Endothelial cell of umbilical vein (primary cell): Measurements from ENCODE around the gene ANO4. TPM values are rescaled to one million over a fixed set of nuclear protein-coding genes. Genes with fewer than 3 reads are reported as not detected.

Source experiments
- BruUV-seq: library from RNA; stranded (reverse); fragments of 400-500 nt; replicated peaks from 2 replicates; lab custom pipeline; 2021; lab: Mats Ljungman, UMichigan
- CTCF ChIA-PET: fragments of 300-600, 350-600 bp; sonication (Branson Sonifier 250); formaldehyde crosslinking; loops from one replicate; lab custom pipeline; 2021; ENCODE audit warnings: antibody characterized with exemption, inconsistent platforms; lab: Charles Lee
- POLR2A ChIA-PET: fragments of 300-600, 350-600 bp; sonication (Branson Sonifier 250); formaldehyde crosslinking; loops from one replicate; lab custom pipeline; 2021; ENCODE audit warnings: antibody characterized with exemption, inconsistent platforms; lab: Charles Lee
- DNase-seq: peaks from one replicate; pipeline ENCODE4 v3.0.0-alpha.2; 2011; ENCODE audit warnings: low read depth, low spot score
- FAIRE-seq: peaks from 2 replicates; lab custom pipeline; 2011; peaks lifted over from hg19 to GRCh38; lab: Jason Lieb, UNC
- H2AFZ ChIP-seq: 2 replicates; pipeline ENCODE4 v1.6.0; 2012; ENCODE audit warnings: low read depth, low read length, control low read depth, inconsistent platforms
- H3K27ac ChIP-seq: 2 replicates; pipeline ENCODE4 v1.5.1; 2011; ENCODE audit warnings: low read depth, mild to moderate bottlenecking, control low read depth, low read length, moderate library complexity; ENCODE audit not compliant: insufficient read depth
- H3K27me3 ChIP-seq, 2 experiments: 2 replicates each; pipeline versions ENCODE4 v1.6.0 to v1.6.1; 2011; ENCODE audit warnings: low read length in 2 of 2, mixed read lengths in 1 of 2; ENCODE audit not compliant: control insufficient read depth in 2 of 2, insufficient read depth in 2 of 2
- H3K36me3 ChIP-seq, 2 experiments: 2 replicates in 1 of 2; 3 replicates in 1 of 2; pipeline ENCODE4 v1.5.1; 2011; ENCODE audit warnings: low read length in 2 of 2, mild to moderate bottlenecking in 1 of 2, moderate library complexity in 1 of 2; ENCODE audit not compliant: control insufficient read depth in 2 of 2, insufficient read depth in 2 of 2; ENCODE audit errors: extremely low read depth in 1 of 2
- H3K4me1 ChIP-seq: 3 replicates; pipeline ENCODE4 v1.5.1; 2011; ENCODE audit warnings: mild to moderate bottlenecking, low read length; ENCODE audit not compliant: control insufficient read depth, insufficient read depth; ENCODE audit errors: extremely low read depth
- H3K4me2 ChIP-seq: 2 replicates; pipeline ENCODE4 v1.6.1; 2011; ENCODE audit warnings: low read length, control low read depth, mixed read lengths; ENCODE audit not compliant: insufficient read depth
- H3K4me3 ChIP-seq, 3 experiments: fragments of 200-600 bp in 1 of 3; sonication (generic), shearing (Covaris generic) in 1 of 3; replicated peaks in 1 of 3; 2 replicates each; pipeline ENCODE4 v1.5.1; 2011 to 2016; ENCODE audit warnings: control low read depth in 3 of 3, low read length in 3 of 3, mild to moderate bottlenecking in 2 of 3, inconsistent platforms in 1 of 3, low read depth in 1 of 3, moderate library complexity in 1 of 3; ENCODE audit not compliant: insufficient read depth in 1 of 3
- H3K79me2 ChIP-seq: 2 replicates; pipeline ENCODE4 v1.6.0; 2012; ENCODE audit warnings: low read length, inconsistent platforms; ENCODE audit not compliant: control insufficient read depth, insufficient read depth
- H3K9ac ChIP-seq: replicated peaks from 2 replicates; pipeline ENCODE3; 2011; ENCODE audit warnings: low read length, control low read depth; ENCODE audit not compliant: insufficient read depth; ENCODE audit errors: extremely low read depth
- H3K9me1 ChIP-seq: replicated peaks from 3 replicates; pipeline ENCODE4 v1.6.0; 2011; ENCODE audit warnings: mild to moderate bottlenecking, low read length; ENCODE audit not compliant: control insufficient read depth, insufficient read depth; ENCODE audit errors: extremely low read depth
- H3K9me3 ChIP-seq: replicated peaks from 2 replicates; pipeline ENCODE4 v1.5.1; 2012; ENCODE audit warnings: low read length, inconsistent platforms; ENCODE audit not compliant: control insufficient read depth, insufficient read depth
- H4K20me1 ChIP-seq: replicated peaks from 2 replicates; pipeline ENCODE3; 2011; ENCODE audit warnings: mild to moderate bottlenecking, low read length; ENCODE audit not compliant: control insufficient read depth, insufficient read depth; ENCODE audit errors: extremely low read depth
- CTCF ChIP-seq, 2 donors: IDR thresholded peaks; 1 replicate in 1 of 2; 2 replicates in 1 of 2; pipeline ENCODE4 v1.5.1; 2011; ENCODE audit warnings: low read length in 2 of 2, mild to moderate bottlenecking in 2 of 2, moderate library complexity in 2 of 2, control low read depth in 1 of 2, inconsistent platforms in 1 of 2, low read depth in 1 of 2; ENCODE audit not compliant: insufficient read depth in 1 of 2; ENCODE audit errors: extremely low read depth in 1 of 2
- EZH2 ChIP-seq: IDR thresholded peaks from 2 replicates; pipeline ENCODE4 v1.6.1; 2012; ENCODE audit warnings: borderline replicate concordance, low read depth, mild to moderate bottlenecking, moderate library complexity, low read length, inconsistent platforms; ENCODE audit not compliant: severe bottlenecking
- FOS ChIP-seq: IDR thresholded peaks from 2 replicates; pipeline ENCODE4 v1.6.1; 2011; ENCODE audit warnings: mild to moderate bottlenecking, low read length, moderate library complexity, borderline replicate concordance; ENCODE audit not compliant: insufficient read depth
- GATA2 ChIP-seq: IDR thresholded peaks from 2 replicates; pipeline ENCODE4 v1.7.0; 2011; ENCODE audit warnings: low read depth, mild to moderate bottlenecking, moderate library complexity, mixed read lengths, low read length; ENCODE audit not compliant: insufficient read length, insufficient read depth
- JUN ChIP-seq: IDR thresholded peaks from 2 replicates; pipeline ENCODE4 v1.6.1; 2011; ENCODE audit warnings: borderline replicate concordance, low read depth; ENCODE audit not compliant: insufficient read length, insufficient read depth
- MAX ChIP-seq: IDR thresholded peaks from 2 replicates; pipeline ENCODE4 v1.6.1; 2011; ENCODE audit not compliant: insufficient read depth, insufficient read length
- MYC ChIP-seq: IDR thresholded peaks from one replicate; pipeline ENCODE4 v1.6.1; 2011; ENCODE audit warnings: mild to moderate bottlenecking, low read depth, low read length
- POLR2A ChIP-seq: IDR thresholded peaks from 2 replicates; pipeline ENCODE4 v1.6.1; 2012; ENCODE audit warnings: low read depth, mild to moderate bottlenecking, control low read depth, low read length
- POLR2AphosphoS5 ChIP-seq: IDR thresholded peaks from 2 replicates; pipeline ENCODE4 v1.6.1; 2012; ENCODE audit warnings: low read depth, mild to moderate bottlenecking, control low read depth, low read length, moderate library complexity; ENCODE audit not compliant: insufficient read depth
- dilution Hi-C: fragments of 300-500 bp; cut with MboI; formaldehyde crosslinking; loops from one replicate; pipeline ENCODE4 v1.15.0; 2019; ENCODE audit warnings: low sequenced_read_pairs; ENCODE audit not compliant: extremely low pct_ligation_motif_present
- intact Hi-C: fragments of 100-400 bp; cut with micrococcal nuclease; formaldehyde crosslinking; loops from one replicate; pipeline ENCODE4 v1.10.0; 2022
- polyA plus RNA-seq, 4 experiments: library from polyadenylated mRNA; depleted of rRNA in 3 of 4; stranded (reverse) in 3 of 4; unstranded in 1 of 4; fragments of >200 nt; gene quantifications; 2 replicates each; pipeline versions ENCODE4 v1.2.1 to v1.2.3, GENCODE V29; 2011 to 2012; ENCODE audit warnings: missing spikeins in 1 of 4
- total RNA-seq: library from RNA; stranded (reverse); gene quantifications from 2 replicates; pipeline ENCODE4 v1.2.3, GENCODE V29; 2021

Gene ANO4
- total and polyA plus RNA-seq, 2 donors (not counting 3 experiments of a cell fraction or from before 2014, with no cell fraction given) = 0.25 TPM; not detected in 1

- no peak overlapping the region for H2AFZ ChIP-seq
- no peaks in the 10 kb centered on the region for H3K4me1 ChIP-seq
- ChIA-PET POLR2A (no interaction called here), CTCF (no interaction called here)
- no peaks in the 10 kb centered on the region for H3K79me2 ChIP-seq
- H3K36me3 ChIP-seq = no peaks in the 10 kb centered on the region
- BruUV-seq = no TSS peak
- H3K9me1 ChIP-seq = no peaks in the 10 kb centered on the region
- H3K27me3 ChIP-seq = no peaks in the 10 kb centered on the region
- no peaks in the 10 kb centered on the region for H3K9me3 ChIP-seq
- H3K4me3 ChIP-seq = no peak overlapping the region
- DNase-seq (no peak), FAIRE-seq (no peak)
- H3K9ac ChIP-seq = no peak overlapping the region
- intact Hi-C loops (no loop called here), dilution Hi-C loops (no loop called here)
- no peak overlapping the region for H3K27ac ChIP-seq
- TF ChIP-seq JUN = no peak
- no peak for TF ChIP-seq GATA2
- no peak for TF ChIP-seq MAX
- TF ChIP-seq MYC = no peak
- TF ChIP-seq EZH2 = no peak
- no peak for TF ChIP-seq POLR2A
- no peak for TF ChIP-seq FOS
- no peak overlapping the region for H3K4me2 ChIP-seq
- no peaks in the 10 kb centered on the region for H4K20me1 ChIP-seq
These were observed 3.9 kb downstream of the ANO4 start for GRCh38 chr12:100798286-100799160.

GRCh38 chr12:100799770-100800169 lies 5.2 kb downstream of the ANO4 start:
- TF ChIP-seq POLR2AphosphoS5 (no peak), GATA2 (no peak), JUN (no peak), FOS (no peak), EZH2 (no peak), POLR2A (no peak), MAX (no peak), MYC (no peak), CTCF (IDR thresholded peaks at IDR 0.05; ENCODE audit: extremely low read depth in 1 of 2, insufficient read depth in 1 of 2, low read depth in 1 of 2, low read length in 2 of 2) (no peak)
- Histone ChIP-seq H3K4me2 (no peak overlapping the region), H3K36me3 (no peaks in the 10 kb centered on the region), H4K20me1 (no peaks in the 10 kb centered on the region), H3K9me3 (no peaks in the 10 kb centered on the region), H3K27me3 (no peaks in the 10 kb centered on the region), H2AFZ (no peak overlapping the region), H3K79me2 (no peaks in the 10 kb centered on the region), H3K27ac (no peak overlapping the region), H3K9me1 (no peaks in the 10 kb centered on the region), H3K4me3 (no peak overlapping the region), H3K4me1 (no peaks in the 10 kb centered on the region), H3K9ac (no peak overlapping the region)
- DNase-seq (no peak), FAIRE-seq (no peak)
- intact Hi-C loops (no loop called here), dilution Hi-C loops (no loop called here)
- ChIA-PET POLR2A (no interaction called here), CTCF (no interaction called here)
- no TSS peak for BruUV-seq
